Hepatocyte (in vitro differentiated cells): ENCODE results near the gene PRAMEF20.

Experiments
- EZH2 ChIP-seq: fragments of 200-600 bp; sonication (generic); IDR thresholded peaks from 2 replicates; pipeline ENCODE4 v1.6.1; 2016; ENCODE audit warnings: antibody characterized with exemption, mild to moderate bottlenecking, borderline replicate concordance
- TF ChIP-seq, protein P1 (sequence below): fragments of 200-600 bp; sonication (generic); IDR thresholded peaks from 2 replicates; pipeline ENCODE4 v1.5.1; 2016; ENCODE audit warnings: antibody characterized with exemption, mild to moderate bottlenecking; ENCODE audit not compliant: poor library complexity

- TF ChIP-seq, protein P1, sequence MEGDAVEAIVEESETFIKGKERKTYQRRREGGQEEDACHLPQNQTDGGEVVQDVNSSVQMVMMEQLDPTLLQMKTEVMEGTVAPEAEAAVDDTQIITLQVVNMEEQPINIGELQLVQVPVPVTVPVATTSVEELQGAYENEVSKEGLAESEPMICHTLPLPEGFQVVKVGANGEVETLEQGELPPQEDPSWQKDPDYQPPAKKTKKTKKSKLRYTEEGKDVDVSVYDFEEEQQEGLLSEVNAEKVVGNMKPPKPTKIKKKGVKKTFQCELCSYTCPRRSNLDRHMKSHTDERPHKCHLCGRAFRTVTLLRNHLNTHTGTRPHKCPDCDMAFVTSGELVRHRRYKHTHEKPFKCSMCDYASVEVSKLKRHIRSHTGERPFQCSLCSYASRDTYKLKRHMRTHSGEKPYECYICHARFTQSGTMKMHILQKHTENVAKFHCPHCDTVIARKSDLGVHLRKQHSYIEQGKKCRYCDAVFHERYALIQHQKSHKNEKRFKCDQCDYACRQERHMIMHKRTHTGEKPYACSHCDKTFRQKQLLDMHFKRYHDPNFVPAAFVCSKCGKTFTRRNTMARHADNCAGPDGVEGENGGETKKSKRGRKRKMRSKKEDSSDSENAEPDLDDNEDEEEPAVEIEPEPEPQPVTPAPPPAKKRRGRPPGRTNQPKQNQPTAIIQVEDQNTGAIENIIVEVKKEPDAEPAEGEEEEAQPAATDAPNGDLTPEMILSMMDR, result no peak
- no peak for TF ChIP-seq EZH2
Measured at GRCh38 chr1:13435458-13435857, 25.2 kb downstream of the PRAMEF20 start.
